HCT116 (cell line): ENCODE data around the gene AHI1.

Source experiments
- EZH2 ChIP-seq: fragments of 200-600 bp; sonication (generic); IDR thresholded peaks from 2 replicates; pipeline ENCODE4 v1.6.1; 2017; ENCODE audit warnings: antibody characterized with exemption, mixed run types
- EZH2phosphoT487 ChIP-seq: fragments of 200-600 bp; IDR thresholded peaks from 2 replicates; pipeline ENCODE4 v1.6.1; 2018; ENCODE audit warnings: antibody characterized with exemption, borderline replicate concordance
- JUND ChIP-seq: IDR thresholded peaks from 2 replicates; pipeline ENCODE4 v1.6.1; 2012
- POLR2A ChIP-seq: IDR thresholded peaks from 2 replicates; pipeline ENCODE4 v1.7.0; 2011; ENCODE audit warnings: borderline replicate concordance; ENCODE audit not compliant: insufficient read depth, insufficient read length; ENCODE audit errors: extremely low read depth
- RAD21 ChIP-seq: IDR thresholded peaks from 2 replicates; pipeline ENCODE4 v1.6.1; 2012; ENCODE audit warnings: low read depth, mild to moderate bottlenecking
- SRF ChIP-seq: IDR thresholded peaks from 2 replicates; pipeline ENCODE4 v1.6.1; 2012; ENCODE audit warnings: low read depth
- ZNF274 ChIP-seq: fragments of 200-500 bp; sonication (Bioruptor generic); IDR thresholded peaks from 2 replicates; pipeline ENCODE4 v1.6.1; 2014; ENCODE audit warnings: mild to moderate bottlenecking, low read depth, low read length, inconsistent platforms
- TF ChIP-seq, protein P1 (sequence below): IDR thresholded peaks from 2 replicates; pipeline ENCODE4 v1.6.1; 2011; ENCODE audit warnings: mild to moderate bottlenecking, low read length, moderate library complexity; ENCODE audit not compliant: insufficient replicate concordance; ENCODE audit errors: extremely low read depth
- TF ChIP-seq, protein P2 (sequence below), 3 experiments: fragments of 200-600 bp in 1 of 3; sonication (generic) in 1 of 3; IDR thresholded peaks in 2 of 3; conservative IDR thresholded peaks in 1 of 3; 2 replicates each; pipeline ENCODE4 v1.5.1; 2012 to 2017; ENCODE audit warnings: low read depth in 2 of 3, low read length in 2 of 3, antibody characterized with exemption in 1 of 3, borderline replicate concordance in 1 of 3, control low read depth in 1 of 3, mild to moderate bottlenecking in 1 of 3, mixed read lengths in 1 of 3, mixed run types in 1 of 3, moderate library complexity in 1 of 3; ENCODE audit not compliant: insufficient read depth in 1 of 3
- TF ChIP-seq, protein P3 (sequence below): IDR thresholded peaks from 2 replicates; pipeline ENCODE4 v1.6.1; 2012
- TF ChIP-seq, protein P4 (sequence below): IDR thresholded peaks from 2 replicates; pipeline ENCODE4 v1.6.1; 2012; ENCODE audit warnings: low read depth

DNA sequence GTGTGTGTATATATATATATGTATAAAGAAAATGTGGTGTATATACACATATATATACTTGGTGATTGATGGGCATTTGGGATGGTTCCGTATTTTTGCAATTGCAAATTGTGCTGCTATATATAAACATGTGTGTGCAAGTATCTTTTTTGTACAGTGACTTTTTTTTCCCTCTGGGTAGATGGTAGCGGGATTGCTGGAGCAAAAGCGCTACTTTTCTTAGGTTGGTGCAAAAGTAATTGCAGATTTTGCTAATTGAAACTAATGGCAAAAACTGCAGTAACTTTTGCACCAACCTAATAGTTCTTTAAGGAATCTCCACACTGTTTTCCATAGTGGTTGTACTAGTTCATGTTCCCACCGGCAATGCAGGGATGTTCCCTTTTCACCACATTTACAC is 135.4 kb downstream of the AHI1 start:
- TF ChIP-seq, protein P1, sequence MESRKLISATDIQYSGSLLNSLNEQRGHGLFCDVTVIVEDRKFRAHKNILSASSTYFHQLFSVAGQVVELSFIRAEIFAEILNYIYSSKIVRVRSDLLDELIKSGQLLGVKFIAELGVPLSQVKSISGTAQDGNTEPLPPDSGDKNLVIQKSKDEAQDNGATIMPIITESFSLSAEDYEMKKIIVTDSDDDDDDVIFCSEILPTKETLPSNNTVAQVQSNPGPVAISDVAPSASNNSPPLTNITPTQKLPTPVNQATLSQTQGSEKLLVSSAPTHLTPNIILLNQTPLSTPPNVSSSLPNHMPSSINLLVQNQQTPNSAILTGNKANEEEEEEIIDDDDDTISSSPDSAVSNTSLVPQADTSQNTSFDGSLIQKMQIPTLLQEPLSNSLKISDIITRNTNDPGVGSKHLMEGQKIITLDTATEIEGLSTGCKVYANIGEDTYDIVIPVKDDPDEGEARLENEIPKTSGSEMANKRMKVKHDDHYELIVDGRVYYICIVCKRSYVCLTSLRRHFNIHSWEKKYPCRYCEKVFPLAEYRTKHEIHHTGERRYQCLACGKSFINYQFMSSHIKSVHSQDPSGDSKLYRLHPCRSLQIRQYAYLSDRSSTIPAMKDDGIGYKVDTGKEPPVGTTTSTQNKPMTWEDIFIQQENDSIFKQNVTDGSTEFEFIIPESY, result no peak
- TF ChIP-seq, protein P2, sequence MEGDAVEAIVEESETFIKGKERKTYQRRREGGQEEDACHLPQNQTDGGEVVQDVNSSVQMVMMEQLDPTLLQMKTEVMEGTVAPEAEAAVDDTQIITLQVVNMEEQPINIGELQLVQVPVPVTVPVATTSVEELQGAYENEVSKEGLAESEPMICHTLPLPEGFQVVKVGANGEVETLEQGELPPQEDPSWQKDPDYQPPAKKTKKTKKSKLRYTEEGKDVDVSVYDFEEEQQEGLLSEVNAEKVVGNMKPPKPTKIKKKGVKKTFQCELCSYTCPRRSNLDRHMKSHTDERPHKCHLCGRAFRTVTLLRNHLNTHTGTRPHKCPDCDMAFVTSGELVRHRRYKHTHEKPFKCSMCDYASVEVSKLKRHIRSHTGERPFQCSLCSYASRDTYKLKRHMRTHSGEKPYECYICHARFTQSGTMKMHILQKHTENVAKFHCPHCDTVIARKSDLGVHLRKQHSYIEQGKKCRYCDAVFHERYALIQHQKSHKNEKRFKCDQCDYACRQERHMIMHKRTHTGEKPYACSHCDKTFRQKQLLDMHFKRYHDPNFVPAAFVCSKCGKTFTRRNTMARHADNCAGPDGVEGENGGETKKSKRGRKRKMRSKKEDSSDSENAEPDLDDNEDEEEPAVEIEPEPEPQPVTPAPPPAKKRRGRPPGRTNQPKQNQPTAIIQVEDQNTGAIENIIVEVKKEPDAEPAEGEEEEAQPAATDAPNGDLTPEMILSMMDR (IDR thresholded peaks at IDR 0.05 in 2 of 3, conservative IDR thresholded peaks at IDR 0.05 in 1 of 3; ENCODE audit: borderline replicate concordance in 1 of 3, insufficient read depth in 1 of 3, low read depth in 2 of 3, low read length in 2 of 3), result no peak
- no peak for TF ChIP-seq RAD21
- TF ChIP-seq JUND, result no peak
- TF ChIP-seq POLR2A, result no peak
- TF ChIP-seq EZH2phosphoT487, result no peak
- no peak for TF ChIP-seq ZNF274
- TF ChIP-seq, protein P3, sequence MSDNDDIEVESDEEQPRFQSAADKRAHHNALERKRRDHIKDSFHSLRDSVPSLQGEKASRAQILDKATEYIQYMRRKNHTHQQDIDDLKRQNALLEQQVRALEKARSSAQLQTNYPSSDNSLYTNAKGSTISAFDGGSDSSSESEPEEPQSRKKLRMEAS, result no peak
- no peak for TF ChIP-seq SRF
- no peak for TF ChIP-seq EZH2
- TF ChIP-seq, protein P4, sequence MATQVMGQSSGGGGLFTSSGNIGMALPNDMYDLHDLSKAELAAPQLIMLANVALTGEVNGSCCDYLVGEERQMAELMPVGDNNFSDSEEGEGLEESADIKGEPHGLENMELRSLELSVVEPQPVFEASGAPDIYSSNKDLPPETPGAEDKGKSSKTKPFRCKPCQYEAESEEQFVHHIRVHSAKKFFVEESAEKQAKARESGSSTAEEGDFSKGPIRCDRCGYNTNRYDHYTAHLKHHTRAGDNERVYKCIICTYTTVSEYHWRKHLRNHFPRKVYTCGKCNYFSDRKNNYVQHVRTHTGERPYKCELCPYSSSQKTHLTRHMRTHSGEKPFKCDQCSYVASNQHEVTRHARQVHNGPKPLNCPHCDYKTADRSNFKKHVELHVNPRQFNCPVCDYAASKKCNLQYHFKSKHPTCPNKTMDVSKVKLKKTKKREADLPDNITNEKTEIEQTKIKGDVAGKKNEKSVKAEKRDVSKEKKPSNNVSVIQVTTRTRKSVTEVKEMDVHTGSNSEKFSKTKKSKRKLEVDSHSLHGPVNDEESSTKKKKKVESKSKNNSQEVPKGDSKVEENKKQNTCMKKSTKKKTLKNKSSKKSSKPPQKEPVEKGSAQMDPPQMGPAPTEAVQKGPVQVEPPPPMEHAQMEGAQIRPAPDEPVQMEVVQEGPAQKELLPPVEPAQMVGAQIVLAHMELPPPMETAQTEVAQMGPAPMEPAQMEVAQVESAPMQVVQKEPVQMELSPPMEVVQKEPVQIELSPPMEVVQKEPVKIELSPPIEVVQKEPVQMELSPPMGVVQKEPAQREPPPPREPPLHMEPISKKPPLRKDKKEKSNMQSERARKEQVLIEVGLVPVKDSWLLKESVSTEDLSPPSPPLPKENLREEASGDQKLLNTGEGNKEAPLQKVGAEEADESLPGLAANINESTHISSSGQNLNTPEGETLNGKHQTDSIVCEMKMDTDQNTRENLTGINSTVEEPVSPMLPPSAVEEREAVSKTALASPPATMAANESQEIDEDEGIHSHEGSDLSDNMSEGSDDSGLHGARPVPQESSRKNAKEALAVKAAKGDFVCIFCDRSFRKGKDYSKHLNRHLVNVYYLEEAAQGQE, result no peak
